K562 (cell line): Measurements from ENCODE around the gene ARHGEF26. TPM values are rescaled to one million over a fixed set of nuclear protein-coding genes. Genes with fewer than 3 reads are reported as not detected.

Source experiments
- ATAC-seq: fragments of 200-7000 bp; cut with Tn5 transposase; 3 replicates; pipeline ENCODE4 v1.9.1; 2020; ENCODE audit warnings: moderate library complexity
- BruUV-seq: library from RNA; stranded (reverse); fragments of 400-500 nt; replicated peaks from 2 replicates; lab custom pipeline; 2021; lab: Mats Ljungman, UMichigan
- CTCF ChIA-PET: fragments of 300-600 bp; formaldehyde crosslinking; extraction: SDS; loops from one replicate; lab custom pipeline; 2021; ENCODE audit warnings: low intra/inter-chr PET ratio; lab: Yijun Ruan, JAX
- POLR2A ChIA-PET: fragments of 300-600, 350-650 bp; sonication (Branson Sonifier 250); formaldehyde crosslinking; extraction: SDS; loops from one replicate; lab custom pipeline; 2021; ENCODE audit warnings: antibody characterized with exemption, inconsistent platforms; lab: Yijun Ruan, JAX
- DNase-seq, 4 experiments: peaks; one replicate each; pipeline versions ENCODE4 v3.0.0 to v3.0.0-alpha.2; 2011 to 2018; ENCODE audit warnings: low spot score in 3 of 4, mixed read lengths in 3 of 4; ENCODE audit errors: extremely low read depth in 1 of 4
- FAIRE-seq: peaks from 2 replicates; lab custom pipeline; 2011; peaks lifted over from hg19 to GRCh38; lab: Jason Lieb, UNC
- H2AFZ ChIP-seq: 2 replicates; pipeline ENCODE4 v1.6.0; 2011; ENCODE audit warnings: low read depth, low read length, control low read depth, inconsistent platforms
- H3K27ac ChIP-seq: fragments of 200-600 bp; 3 replicates; pipeline ENCODE4 v1.8.0; 2011; ENCODE audit warnings: low read depth, mild to moderate bottlenecking, control low read depth, inconsistent platforms, low read length, moderate library complexity, mixed read lengths; ENCODE audit errors: extremely low read depth
- H3K27me3 ChIP-seq, 2 experiments: fragments of 300-600 bp in 1 of 2; 2 replicates in 1 of 2; 3 replicates in 1 of 2; pipeline versions ENCODE4 v1.6.0 to v1.8.0; 2011; ENCODE audit warnings: inconsistent platforms in 2 of 2, low read length in 2 of 2, mild to moderate bottlenecking in 1 of 2, mixed read lengths in 1 of 2, moderate library complexity in 1 of 2; ENCODE audit not compliant: control insufficient read depth in 2 of 2, insufficient read depth in 2 of 2
- H3K36me3 ChIP-seq: fragments of 300-600 bp; 3 replicates; pipeline ENCODE4 v1.8.0; 2011; ENCODE audit warnings: mild to moderate bottlenecking, low read length, inconsistent platforms; ENCODE audit not compliant: control insufficient read depth, insufficient read depth
- H3K4me1 ChIP-seq, 2 experiments: fragments of 200-600 bp in 1 of 2; replicated peaks in 1 of 2; 2 replicates in 1 of 2; 3 replicates in 1 of 2; pipeline versions ENCODE4 v1.5.1 to v1.8.0; 2011; ENCODE audit warnings: inconsistent platforms in 2 of 2, low read length in 2 of 2, mild to moderate bottlenecking in 1 of 2, mixed read lengths in 1 of 2, moderate library complexity in 1 of 2; ENCODE audit not compliant: control insufficient read depth in 2 of 2, insufficient read depth in 2 of 2
- H3K4me2 ChIP-seq: 2 replicates; pipeline ENCODE4 v1.6.1; 2011; ENCODE audit warnings: low read length, control low read depth, inconsistent platforms, mixed read lengths; ENCODE audit not compliant: insufficient read depth
- H3K4me3 ChIP-seq: fragments of 200-600 bp; sonication (generic), shearing (Covaris generic); 2 replicates; pipeline ENCODE4 v1.5.1; 2016; ENCODE audit warnings: control low read depth, inconsistent platforms
- H3K79me2 ChIP-seq: fragments of 200-600 bp; 3 replicates; pipeline ENCODE4 v1.8.0; 2011; ENCODE audit warnings: low read length, inconsistent platforms; ENCODE audit not compliant: control insufficient read depth, insufficient read depth
- H3K9ac ChIP-seq, 2 experiments: 2 replicates each; pipeline versions ENCODE4 v1.6.0 to v1.6.1; 2011; ENCODE audit warnings: low read depth in 2 of 2, low read length in 2 of 2, control low read depth in 1 of 2, inconsistent platforms in 1 of 2, mild to moderate bottlenecking in 1 of 2, mixed read lengths in 1 of 2; ENCODE audit not compliant: insufficient read depth in 1 of 2
- H3K9me1 ChIP-seq: one replicate; pipeline ENCODE4 v1.6.0; 2011; ENCODE audit warnings: inconsistent platforms, mild to moderate bottlenecking, low read length, moderate library complexity; ENCODE audit not compliant: control insufficient read depth, insufficient read depth
- H3K9me3 ChIP-seq: replicated peaks from 2 replicates; pipeline ENCODE4 v1.5.1; 2011; ENCODE audit warnings: low read depth, low read length, inconsistent platforms; ENCODE audit not compliant: control insufficient read depth, insufficient read depth
- H4K20me1 ChIP-seq: replicated peaks from 2 replicates; pipeline ENCODE4 v1.6.1; 2011; ENCODE audit warnings: low read length, inconsistent platforms, mixed read lengths; ENCODE audit not compliant: control insufficient read depth, insufficient read depth
- ARID2 ChIP-seq: fragments of 450-650 bp; IDR thresholded peaks from 2 replicates; pipeline ENCODE4 v1.6.1; 2017; ENCODE audit warnings: antibody characterized with exemption, mild to moderate bottlenecking
- FOXA3 ChIP-seq, 2 experiments: fragments of 450-650 bp in 1 of 2; sonication (generic) in 1 of 2; formaldehyde crosslinking; IDR thresholded peaks in 1 of 2; conservative IDR thresholded peaks in 1 of 2; 2 replicates each; pipeline versions ENCODE4 v1.4.0 to v1.8.0; 2020 to 2022; ENCODE audit warnings: mild to moderate bottlenecking in 2 of 2, missing genetic modification reagents in 1 of 2
- FOXK1 ChIP-seq: sonication (generic); formaldehyde crosslinking; IDR thresholded peaks from 2 replicates; pipeline ENCODE4 v1.8.0; 2022; ENCODE audit warnings: missing genetic modification reagents, mild to moderate bottlenecking, borderline replicate concordance
- TAL1 ChIP-seq: fragments of 450-650 bp; IDR thresholded peaks from 2 replicates; pipeline ENCODE4 v1.6.1; 2016; ENCODE audit warnings: mild to moderate bottlenecking
- in situ Hi-C: fragments of 300-500 bp; cut with MboI; formaldehyde crosslinking; loops from 4 replicates; pipeline ENCODE4 v1.15.0; 2018; ENCODE audit warnings: inconsistent platforms, mixed read lengths
- intact Hi-C: fragments of 100-400 bp; cut with micrococcal nuclease; formaldehyde crosslinking; loops from 2 replicates; pipeline ENCODE4 v1.14.2; 2022
- polyA plus RNA-seq, 8 experiments: library from polyadenylated mRNA; depleted of rRNA in 4 of 8; stranded (reverse) in 5 of 8; unstranded in 3 of 8; fragments of >200 nt; fragmentation: Nextera tagmentation in 2 of 8; fragmentation: Illumina TruSeq in 1 of 8; extraction: Ambion mirVana in 2 of 8; extraction: Trizol in 1 of 8; gene quantifications; 2 replicates each; pipeline versions ENCODE4 v1.2.1 to v1.2.3, GENCODE V29; 2011 to 2014; ENCODE audit warnings: inconsistent platforms in 1 of 8, missing spikeins in 1 of 8
- total RNA-seq, 7 experiments: library from RNA; depleted of rRNA in 6 of 7; stranded (reverse); fragments of >200 nt in 6 of 7; fragmentation: Illumina TruSeq in 2 of 7; extraction: Trizol in 2 of 7; gene quantifications; 2 replicates each; pipeline versions ENCODE4 v1.2.1 to v1.2.3, GENCODE V29; 2011 to 2021; ENCODE audit warnings: low replicate concordance in 1 of 7
- TF ChIP-seq, protein P1 (sequence below): fragments of 450-650 bp; IDR thresholded peaks from 2 replicates; pipeline ENCODE4 v1.6.1; 2017; ENCODE audit warnings: antibody characterized with exemption, mild to moderate bottlenecking

Gene ARHGEF26
- total and polyA plus RNA-seq, 9 of the 15 experiments (the other 6 are each of a cell fraction or from before 2014, with no cell fraction given): 0.01 to 0.11 (median 0.04) TPM; not detected in 2

DNA sequence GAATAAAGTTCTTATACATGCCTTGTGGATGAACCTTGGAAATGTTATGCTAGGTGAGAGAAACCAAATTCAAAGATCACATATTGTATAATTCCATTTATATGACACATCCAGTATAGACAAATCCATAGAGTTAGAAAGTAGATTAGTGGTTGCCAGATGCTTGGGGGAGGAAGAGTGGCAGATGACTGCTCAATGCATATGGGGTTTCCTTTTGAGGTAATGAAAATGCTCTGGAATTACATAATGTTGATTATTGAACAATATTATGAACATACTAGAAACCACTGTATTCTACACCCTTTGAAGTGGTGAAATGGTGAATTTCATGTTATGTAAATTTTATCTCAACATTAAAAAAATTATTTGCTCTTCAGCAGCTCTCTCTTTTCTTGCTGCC, 102.3 kb downstream of the ARHGEF26 start:
- H3K4me1 ChIP-seq: no peaks in the 10 kb centered on the region; a peak in 3 of 5 replicates
- H3K4me3 ChIP-seq: no peak overlapping the region
- intact Hi-C loops: no loop called here
- no peaks in the 10 kb centered on the region for H4K20me1 ChIP-seq
- CTCF ChIA-PET: no interaction called here
- no peaks in the 10 kb centered on the region for H3K36me3 ChIP-seq
- no peaks in the 10 kb centered on the region for H3K79me2 ChIP-seq
- H2AFZ ChIP-seq: no peak overlapping the region
- H3K9ac ChIP-seq: no peak overlapping the region
- BruUV-seq: no TSS peak
- no peaks in the 10 kb centered on the region for H3K27me3 ChIP-seq
- DNase-seq: no peak
- no peak for FAIRE-seq
- in situ Hi-C loops: no loop called here
- no peak for ATAC-seq
- TF ChIP-seq ARID2: no peak
- TF ChIP-seq, protein P1, sequence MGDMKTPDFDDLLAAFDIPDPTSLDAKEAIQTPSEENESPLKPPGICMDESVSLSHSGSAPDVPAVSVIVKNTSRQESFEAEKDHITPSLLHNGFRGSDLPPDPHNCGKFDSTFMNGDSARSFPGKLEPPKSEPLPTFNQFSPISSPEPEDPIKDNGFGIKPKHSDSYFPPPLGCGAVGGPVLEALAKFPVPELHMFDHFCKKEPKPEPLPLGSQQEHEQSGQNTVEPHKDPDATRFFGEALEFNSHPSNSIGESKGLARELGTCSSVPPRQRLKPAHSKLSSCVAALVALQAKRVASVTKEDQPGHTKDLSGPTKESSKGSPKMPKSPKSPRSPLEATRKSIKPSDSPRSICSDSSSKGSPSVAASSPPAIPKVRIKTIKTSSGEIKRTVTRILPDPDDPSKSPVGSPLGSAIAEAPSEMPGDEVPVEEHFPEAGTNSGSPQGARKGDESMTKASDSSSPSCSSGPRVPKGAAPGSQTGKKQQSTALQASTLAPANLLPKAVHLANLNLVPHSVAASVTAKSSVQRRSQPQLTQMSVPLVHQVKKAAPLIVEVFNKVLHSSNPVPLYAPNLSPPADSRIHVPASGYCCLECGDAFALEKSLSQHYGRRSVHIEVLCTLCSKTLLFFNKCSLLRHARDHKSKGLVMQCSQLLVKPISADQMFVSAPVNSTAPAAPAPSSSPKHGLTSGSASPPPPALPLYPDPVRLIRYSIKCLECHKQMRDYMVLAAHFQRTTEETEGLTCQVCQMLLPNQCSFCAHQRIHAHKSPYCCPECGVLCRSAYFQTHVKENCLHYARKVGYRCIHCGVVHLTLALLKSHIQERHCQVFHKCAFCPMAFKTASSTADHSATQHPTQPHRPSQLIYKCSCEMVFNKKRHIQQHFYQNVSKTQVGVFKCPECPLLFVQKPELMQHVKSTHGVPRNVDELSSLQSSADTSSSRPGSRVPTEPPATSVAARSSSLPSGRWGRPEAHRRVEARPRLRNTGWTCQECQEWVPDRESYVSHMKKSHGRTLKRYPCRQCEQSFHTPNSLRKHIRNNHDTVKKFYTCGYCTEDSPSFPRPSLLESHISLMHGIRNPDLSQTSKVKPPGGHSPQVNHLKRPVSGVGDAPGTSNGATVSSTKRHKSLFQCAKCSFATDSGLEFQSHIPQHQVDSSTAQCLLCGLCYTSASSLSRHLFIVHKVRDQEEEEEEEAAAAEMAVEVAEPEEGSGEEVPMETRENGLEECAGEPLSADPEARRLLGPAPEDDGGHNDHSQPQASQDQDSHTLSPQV: no peak
- no peak for TF ChIP-seq TAL1
- TF ChIP-seq FOXA3 (CRISPR knock-in tag; conservative IDR thresholded peaks at IDR 0.05 in 1 of 2, IDR thresholded peaks at IDR 0.05 in 1 of 2): no peak
- TF ChIP-seq FOXK1 (CRISPR knock-in tag): no peak
- no peak overlapping the region for H3K4me2 ChIP-seq
- H3K27ac ChIP-seq: no peak overlapping the region
- POLR2A ChIA-PET: no interaction called here
- H3K9me3 ChIP-seq: no peaks in the 10 kb centered on the region
- no peaks in the 10 kb centered on the region for H3K9me1 ChIP-seq
